BJ (cell line): Measurements from ENCODE around the gene DTD1. TPM values are rescaled to one million over a fixed set of nuclear protein-coding genes. Genes with fewer than 3 reads are reported as not detected.
A peak's percentile ranks its signal among the peaks of the same experiment; 100 is the strongest.

Experiments
- CTCF ChIA-PET: fragments of 350-600 bp; formaldehyde crosslinking; extraction: SDS; loops from one replicate; lab custom pipeline; 2021; ENCODE audit warnings: antibody characterized with exemption, inconsistent platforms; lab: Yijun Ruan, JAX
- POLR2A ChIA-PET: fragments of 300-600 bp; sonication (Branson Sonifier 250); formaldehyde crosslinking; extraction: SDS; loops from one replicate; lab custom pipeline; 2021; ENCODE audit warnings: antibody characterized with exemption; lab: Charles Lee
- DNase-seq: peaks from one replicate; pipeline ENCODE4 v3.0.0-alpha.2; 2011; ENCODE audit warnings: low read depth
- H3K27me3 ChIP-seq: 2 replicates; pipeline ENCODE4 v1.6.0; 2011; ENCODE audit warnings: low read length; ENCODE audit not compliant: control insufficient read depth, insufficient read depth
- H3K36me3 ChIP-seq: 2 replicates; pipeline ENCODE4 v1.5.1; 2011; ENCODE audit warnings: low read length; ENCODE audit not compliant: control insufficient read depth, insufficient read depth
- H3K4me3 ChIP-seq: 2 replicates; pipeline ENCODE4 v1.5.1; 2011; ENCODE audit warnings: low read depth, mild to moderate bottlenecking, control low read depth, low read length
- polyA plus RNA-seq: library from polyadenylated mRNA; depleted of rRNA; stranded (reverse); fragments of >200 nt; gene quantifications from 2 replicates; pipeline ENCODE4 v1.2.3, GENCODE V29; 2011
- TF ChIP-seq, protein P1 (sequence below): IDR thresholded peaks from 2 replicates; pipeline ENCODE4 v1.5.1; 2011; ENCODE audit warnings: low read depth, mild to moderate bottlenecking, control low read depth, inconsistent platforms, low read length, moderate library complexity; ENCODE audit not compliant: insufficient read depth

DTD1 gene
- polyA plus RNA-seq, 1 experiment = 47.3 TPM

DNA sequence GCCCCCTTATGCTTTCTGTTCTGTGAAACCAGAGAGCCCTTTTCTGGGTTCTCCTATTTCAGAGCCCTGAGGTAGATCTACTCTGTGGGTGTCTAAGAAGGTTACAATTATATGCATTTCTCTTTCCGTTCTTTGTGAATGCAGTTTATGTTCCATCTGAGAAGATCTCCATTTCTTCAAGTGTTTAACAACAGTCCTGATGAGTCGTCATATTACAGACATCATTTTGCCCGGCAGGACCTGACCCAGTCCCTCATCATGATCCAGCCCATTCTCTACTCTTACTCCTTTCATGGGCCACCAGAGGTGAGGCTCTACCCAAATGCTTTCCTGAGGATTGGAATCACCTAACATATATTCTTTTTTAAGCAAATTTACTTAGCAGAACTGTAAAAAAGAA, 39.4 kb upstream of the DTD1 start:
- no peak overlapping the region for H3K4me3 ChIP-seq
- no peaks in the 10 kb centered on the region for H3K27me3 ChIP-seq
- ChIA-PET CTCF (no interaction called here), POLR2A (no interaction called here)
- TF ChIP-seq, protein P1, sequence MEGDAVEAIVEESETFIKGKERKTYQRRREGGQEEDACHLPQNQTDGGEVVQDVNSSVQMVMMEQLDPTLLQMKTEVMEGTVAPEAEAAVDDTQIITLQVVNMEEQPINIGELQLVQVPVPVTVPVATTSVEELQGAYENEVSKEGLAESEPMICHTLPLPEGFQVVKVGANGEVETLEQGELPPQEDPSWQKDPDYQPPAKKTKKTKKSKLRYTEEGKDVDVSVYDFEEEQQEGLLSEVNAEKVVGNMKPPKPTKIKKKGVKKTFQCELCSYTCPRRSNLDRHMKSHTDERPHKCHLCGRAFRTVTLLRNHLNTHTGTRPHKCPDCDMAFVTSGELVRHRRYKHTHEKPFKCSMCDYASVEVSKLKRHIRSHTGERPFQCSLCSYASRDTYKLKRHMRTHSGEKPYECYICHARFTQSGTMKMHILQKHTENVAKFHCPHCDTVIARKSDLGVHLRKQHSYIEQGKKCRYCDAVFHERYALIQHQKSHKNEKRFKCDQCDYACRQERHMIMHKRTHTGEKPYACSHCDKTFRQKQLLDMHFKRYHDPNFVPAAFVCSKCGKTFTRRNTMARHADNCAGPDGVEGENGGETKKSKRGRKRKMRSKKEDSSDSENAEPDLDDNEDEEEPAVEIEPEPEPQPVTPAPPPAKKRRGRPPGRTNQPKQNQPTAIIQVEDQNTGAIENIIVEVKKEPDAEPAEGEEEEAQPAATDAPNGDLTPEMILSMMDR = no peak
- DNase-seq = no peak
- H3K36me3 ChIP-seq = peaks cover 13% of the 10 kb centered on the region

GRCh38 chr20:18553746-18554145, 34.1 kb upstream of the DTD1 start:
- H3K27me3 ChIP-seq = no peaks in the 10 kb centered on the region
- peaks cover 11% of the 10 kb centered on the region for H3K36me3 ChIP-seq
- ChIA-PET POLR2A (no interaction called here), CTCF (interaction anchor here (0.8 kb wide), 1 partner anchor 34 kb away, joined by 3 read pairs; the partner anchor contains the start of gene DTD1)
- no peak overlapping the region for H3K4me3 ChIP-seq
- DNase-seq = no peak
- TF ChIP-seq, protein P1 = no peak

DNA sequence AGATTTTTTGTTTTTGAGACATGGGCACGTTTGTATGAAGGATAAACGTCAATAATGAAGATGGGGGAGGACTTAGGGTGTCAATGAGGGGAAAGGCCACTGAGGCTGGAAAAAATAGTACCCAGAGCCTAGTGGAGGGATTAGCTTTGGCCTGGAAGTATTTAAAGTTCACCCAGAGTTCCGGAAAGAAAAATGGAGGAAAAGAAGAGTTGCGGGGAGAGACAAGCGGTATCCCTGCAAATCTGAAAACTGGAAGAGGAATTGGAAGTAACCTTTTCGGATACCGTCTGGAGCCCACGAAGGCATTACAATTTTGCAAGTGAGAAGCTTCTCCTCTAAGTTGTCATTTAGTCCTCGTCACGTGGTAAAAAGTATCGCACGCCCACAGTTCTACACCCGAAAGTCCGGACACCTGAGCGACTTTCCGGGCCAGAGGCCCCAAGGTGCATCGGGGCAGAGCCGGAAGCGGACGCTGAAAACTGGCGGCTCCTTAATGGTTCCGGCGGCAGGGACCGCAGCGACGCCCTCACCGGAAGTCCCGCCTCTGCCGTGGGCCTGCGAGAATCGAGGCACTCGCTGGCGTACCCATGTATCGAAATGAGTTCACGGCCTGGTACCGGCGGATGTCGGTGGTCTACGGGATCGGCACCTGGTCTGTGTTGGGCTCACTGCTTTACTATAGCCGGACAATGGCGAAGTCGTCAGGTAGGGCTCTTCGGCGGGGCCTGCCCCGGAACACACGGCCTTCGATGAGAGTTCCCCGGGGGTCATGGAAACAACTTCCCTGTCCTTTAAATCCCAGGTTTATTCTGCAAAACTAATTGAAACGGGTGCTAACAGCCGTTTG, 20.7 kb upstream of the DTD1 start, which contains the start of gene SMIM26:
TSS of gene SMIM26 (plus strand) at position 541 of the 847 bp plus-strand sequence. CDS start at position 588, 47 bp downstream.
- POLR2A ChIA-PET = interaction anchor here (0.6 kb wide), 1 partner anchor 21 kb away, joined by 10 read pairs; no protein-coding TSS in a partner anchor
- Histone ChIP-seq H3K27me3 (no peaks in the 10 kb centered on the region), H3K4me3 (peak within 1 kb of the TSS; percentile 52), H3K36me3 (no peaks in the 10 kb centered on the region; the same call in 1 of the 2 replicates)
- TF ChIP-seq, protein P1 = no peak
- CTCF ChIA-PET = no interaction called here
- DNase-seq = peak; percentile 42

- ChIA-PET POLR2A (interaction anchor here (0.6 kb wide), 1 partner anchor 21 kb away, joined by 10 read pairs; no protein-coding TSS in a partner anchor), CTCF (no interaction called here)
- DNase-seq = no peak
- H3K36me3 ChIP-seq = no peaks in the 10 kb centered on the region; the same call in 1 of the 2 replicates
- H3K4me3 ChIP-seq = peak overlapping the region; percentile 52
- no peaks in the 10 kb centered on the region for H3K27me3 ChIP-seq
- TF ChIP-seq, protein P1 = no peak
Measured at GRCh38 chr20:18567739-18568091, 20.1 kb upstream of the DTD1 start.

GRCh38 chr20:18571009-18571408, 16.8 kb upstream of the DTD1 start:
- ChIA-PET POLR2A (no interaction called here), CTCF (no interaction called here)
- TF ChIP-seq, protein P1 = no peak
- Histone ChIP-seq H3K36me3 (no peaks in the 10 kb centered on the region; the same call in 1 of the 2 replicates), H3K27me3 (no peaks in the 10 kb centered on the region), H3K4me3 (no peak overlapping the region)
- DNase-seq = no peak
